PFSK-1 (cell line): Measurements from ENCODE around the gene HERC6.

Source experiments
- FOXP2 ChIP-seq: optimal IDR thresholded peaks from 2 replicates; pipeline ENCODE3; 2011; ENCODE audit warnings: borderline replicate concordance, control low read depth, inconsistent platforms; ENCODE audit not compliant: insufficient read depth; ENCODE audit errors: extremely low read length, extremely low read depth
- POLR2AphosphoS5 ChIP-seq: IDR thresholded peaks from 2 replicates; pipeline ENCODE4 v1.6.1; 2012; ENCODE audit warnings: low read depth, mild to moderate bottlenecking, control low read depth, low read length, moderate library complexity

DNA sequence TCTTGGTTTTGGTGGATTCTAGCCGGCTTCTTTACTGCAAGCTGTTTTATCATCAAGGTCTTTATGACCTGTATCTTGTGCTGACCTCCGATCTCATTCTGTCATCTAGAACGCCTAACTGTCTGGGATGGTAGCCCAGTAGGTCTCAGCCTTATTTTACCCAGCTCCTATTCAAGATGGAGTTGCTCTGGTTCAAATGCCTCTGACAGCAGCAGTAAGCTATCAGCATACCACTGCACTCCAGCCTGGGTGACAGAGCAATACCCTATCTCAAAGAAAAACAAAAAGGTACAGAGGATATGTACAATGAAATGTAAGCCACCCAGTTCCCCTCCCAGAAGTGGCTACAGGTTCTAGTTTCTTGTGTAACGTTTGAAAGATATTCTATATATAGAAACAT, 36.1 kb downstream of the HERC6 start:
- no peak for TF ChIP-seq FOXP2
- no peak for TF ChIP-seq POLR2AphosphoS5
